GM23338 (cell line): ENCODE measurements around the gene DRAM2.

Source experiments
- CREB1 ChIP-seq: fragments of 250-450 bp; sonication (Bioruptor Pico); IDR thresholded peaks from 2 replicates; pipeline ENCODE4 v1.5.0; 2020; ENCODE audit warnings: low read depth, mild to moderate bottlenecking, moderate library complexity
- EZH2 ChIP-seq: fragments of 200-600 bp; sonication (generic); IDR thresholded peaks from one replicate; pipeline ENCODE4 v1.8.0; 2017; ENCODE audit warnings: antibody characterized with exemption, mild to moderate bottlenecking, low read depth; ENCODE audit not compliant: unreplicated experiment
- EZH2phosphoT487 ChIP-seq: fragments of 200-600 bp; sonication (generic); IDR thresholded peaks from one replicate; pipeline ENCODE4 v1.8.1; 2018; ENCODE audit warnings: antibody characterized with exemption; ENCODE audit not compliant: unreplicated experiment
- JUNB ChIP-seq: IDR thresholded peaks from one replicate; pipeline ENCODE4 v1.6.1; 2016; ENCODE audit warnings: antibody characterized with exemption; ENCODE audit not compliant: unreplicated experiment
- POLR2AphosphoS5 ChIP-seq: IDR thresholded peaks from 2 replicates; pipeline ENCODE4 v1.6.1; 2016; ENCODE audit warnings: antibody characterized with exemption, low read depth
- STAT1 ChIP-seq: IDR thresholded peaks from one replicate; pipeline ENCODE4 v1.6.1; 2016; ENCODE audit warnings: antibody characterized with exemption; ENCODE audit not compliant: unreplicated experiment
- TF ChIP-seq, protein P1 (sequence below), 2 experiments: fragments of 200-600 bp in 1 of 2; sonication (generic) in 1 of 2; conservative IDR thresholded peaks; 2 replicates each; pipeline versions ENCODE4 v1.5.1 to v1.6.1; 2016 to 2017; ENCODE audit warnings: antibody characterized with exemption in 2 of 2, low read depth in 2 of 2, mild to moderate bottlenecking in 2 of 2, moderate library complexity in 1 of 2
- TF ChIP-seq, protein P2 (sequence below): IDR thresholded peaks from one replicate; pipeline ENCODE4 v1.6.1; 2018; ENCODE audit warnings: antibody characterized with exemption; ENCODE audit not compliant: unreplicated experiment
- TF ChIP-seq, protein P3 (sequence below): fragments of 250-450 bp; sonication (Bioruptor Pico); IDR thresholded peaks from 2 replicates; pipeline ENCODE4 v1.5.0; 2020; ENCODE audit warnings: mild to moderate bottlenecking, moderate library complexity

DNA sequence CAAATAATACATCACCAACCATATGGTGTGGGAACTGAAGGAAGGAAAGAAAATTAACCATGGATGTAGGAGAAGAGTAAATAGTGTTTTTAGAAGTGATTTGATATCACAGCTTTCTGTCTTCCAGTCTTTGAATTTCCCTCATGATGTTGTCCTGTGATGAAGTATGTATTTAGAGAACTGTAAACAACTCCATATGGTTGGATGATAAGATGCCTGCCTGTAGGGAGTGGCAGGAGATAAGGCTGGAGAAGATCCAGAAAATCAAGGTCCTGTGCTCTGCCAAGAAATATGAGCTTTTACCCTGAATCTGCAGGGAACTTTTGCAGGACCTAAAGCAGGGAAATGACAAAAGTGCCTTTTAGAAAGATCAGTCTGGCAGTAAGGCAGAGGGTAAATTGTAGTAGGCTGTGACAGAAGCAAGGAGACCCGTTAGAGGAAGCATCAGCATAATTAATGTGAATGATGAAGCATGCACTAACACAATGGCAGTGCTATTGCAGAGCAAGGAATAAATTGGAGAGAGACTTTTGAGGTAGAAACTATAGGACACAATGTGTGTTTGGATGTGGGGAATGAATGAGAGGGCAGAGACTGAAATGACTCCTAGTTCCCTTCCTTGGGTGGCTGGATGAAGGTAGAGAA is 22.1 kb upstream of the DRAM2 start:
- TF ChIP-seq EZH2 (no peak), EZH2phosphoT487 (no peak), POLR2AphosphoS5 (no peak), CREB1 (CRISPR knock-in tag) (no peak), JUNB (no peak), STAT1 (no peak)
- TF ChIP-seq, protein P1, sequence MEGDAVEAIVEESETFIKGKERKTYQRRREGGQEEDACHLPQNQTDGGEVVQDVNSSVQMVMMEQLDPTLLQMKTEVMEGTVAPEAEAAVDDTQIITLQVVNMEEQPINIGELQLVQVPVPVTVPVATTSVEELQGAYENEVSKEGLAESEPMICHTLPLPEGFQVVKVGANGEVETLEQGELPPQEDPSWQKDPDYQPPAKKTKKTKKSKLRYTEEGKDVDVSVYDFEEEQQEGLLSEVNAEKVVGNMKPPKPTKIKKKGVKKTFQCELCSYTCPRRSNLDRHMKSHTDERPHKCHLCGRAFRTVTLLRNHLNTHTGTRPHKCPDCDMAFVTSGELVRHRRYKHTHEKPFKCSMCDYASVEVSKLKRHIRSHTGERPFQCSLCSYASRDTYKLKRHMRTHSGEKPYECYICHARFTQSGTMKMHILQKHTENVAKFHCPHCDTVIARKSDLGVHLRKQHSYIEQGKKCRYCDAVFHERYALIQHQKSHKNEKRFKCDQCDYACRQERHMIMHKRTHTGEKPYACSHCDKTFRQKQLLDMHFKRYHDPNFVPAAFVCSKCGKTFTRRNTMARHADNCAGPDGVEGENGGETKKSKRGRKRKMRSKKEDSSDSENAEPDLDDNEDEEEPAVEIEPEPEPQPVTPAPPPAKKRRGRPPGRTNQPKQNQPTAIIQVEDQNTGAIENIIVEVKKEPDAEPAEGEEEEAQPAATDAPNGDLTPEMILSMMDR (conservative IDR thresholded peaks at IDR 0.05; ENCODE audit: low read depth in 2 of 2): no peak
- TF ChIP-seq, protein P2, sequence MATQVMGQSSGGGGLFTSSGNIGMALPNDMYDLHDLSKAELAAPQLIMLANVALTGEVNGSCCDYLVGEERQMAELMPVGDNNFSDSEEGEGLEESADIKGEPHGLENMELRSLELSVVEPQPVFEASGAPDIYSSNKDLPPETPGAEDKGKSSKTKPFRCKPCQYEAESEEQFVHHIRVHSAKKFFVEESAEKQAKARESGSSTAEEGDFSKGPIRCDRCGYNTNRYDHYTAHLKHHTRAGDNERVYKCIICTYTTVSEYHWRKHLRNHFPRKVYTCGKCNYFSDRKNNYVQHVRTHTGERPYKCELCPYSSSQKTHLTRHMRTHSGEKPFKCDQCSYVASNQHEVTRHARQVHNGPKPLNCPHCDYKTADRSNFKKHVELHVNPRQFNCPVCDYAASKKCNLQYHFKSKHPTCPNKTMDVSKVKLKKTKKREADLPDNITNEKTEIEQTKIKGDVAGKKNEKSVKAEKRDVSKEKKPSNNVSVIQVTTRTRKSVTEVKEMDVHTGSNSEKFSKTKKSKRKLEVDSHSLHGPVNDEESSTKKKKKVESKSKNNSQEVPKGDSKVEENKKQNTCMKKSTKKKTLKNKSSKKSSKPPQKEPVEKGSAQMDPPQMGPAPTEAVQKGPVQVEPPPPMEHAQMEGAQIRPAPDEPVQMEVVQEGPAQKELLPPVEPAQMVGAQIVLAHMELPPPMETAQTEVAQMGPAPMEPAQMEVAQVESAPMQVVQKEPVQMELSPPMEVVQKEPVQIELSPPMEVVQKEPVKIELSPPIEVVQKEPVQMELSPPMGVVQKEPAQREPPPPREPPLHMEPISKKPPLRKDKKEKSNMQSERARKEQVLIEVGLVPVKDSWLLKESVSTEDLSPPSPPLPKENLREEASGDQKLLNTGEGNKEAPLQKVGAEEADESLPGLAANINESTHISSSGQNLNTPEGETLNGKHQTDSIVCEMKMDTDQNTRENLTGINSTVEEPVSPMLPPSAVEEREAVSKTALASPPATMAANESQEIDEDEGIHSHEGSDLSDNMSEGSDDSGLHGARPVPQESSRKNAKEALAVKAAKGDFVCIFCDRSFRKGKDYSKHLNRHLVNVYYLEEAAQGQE: no peak
- TF ChIP-seq, protein P3, sequence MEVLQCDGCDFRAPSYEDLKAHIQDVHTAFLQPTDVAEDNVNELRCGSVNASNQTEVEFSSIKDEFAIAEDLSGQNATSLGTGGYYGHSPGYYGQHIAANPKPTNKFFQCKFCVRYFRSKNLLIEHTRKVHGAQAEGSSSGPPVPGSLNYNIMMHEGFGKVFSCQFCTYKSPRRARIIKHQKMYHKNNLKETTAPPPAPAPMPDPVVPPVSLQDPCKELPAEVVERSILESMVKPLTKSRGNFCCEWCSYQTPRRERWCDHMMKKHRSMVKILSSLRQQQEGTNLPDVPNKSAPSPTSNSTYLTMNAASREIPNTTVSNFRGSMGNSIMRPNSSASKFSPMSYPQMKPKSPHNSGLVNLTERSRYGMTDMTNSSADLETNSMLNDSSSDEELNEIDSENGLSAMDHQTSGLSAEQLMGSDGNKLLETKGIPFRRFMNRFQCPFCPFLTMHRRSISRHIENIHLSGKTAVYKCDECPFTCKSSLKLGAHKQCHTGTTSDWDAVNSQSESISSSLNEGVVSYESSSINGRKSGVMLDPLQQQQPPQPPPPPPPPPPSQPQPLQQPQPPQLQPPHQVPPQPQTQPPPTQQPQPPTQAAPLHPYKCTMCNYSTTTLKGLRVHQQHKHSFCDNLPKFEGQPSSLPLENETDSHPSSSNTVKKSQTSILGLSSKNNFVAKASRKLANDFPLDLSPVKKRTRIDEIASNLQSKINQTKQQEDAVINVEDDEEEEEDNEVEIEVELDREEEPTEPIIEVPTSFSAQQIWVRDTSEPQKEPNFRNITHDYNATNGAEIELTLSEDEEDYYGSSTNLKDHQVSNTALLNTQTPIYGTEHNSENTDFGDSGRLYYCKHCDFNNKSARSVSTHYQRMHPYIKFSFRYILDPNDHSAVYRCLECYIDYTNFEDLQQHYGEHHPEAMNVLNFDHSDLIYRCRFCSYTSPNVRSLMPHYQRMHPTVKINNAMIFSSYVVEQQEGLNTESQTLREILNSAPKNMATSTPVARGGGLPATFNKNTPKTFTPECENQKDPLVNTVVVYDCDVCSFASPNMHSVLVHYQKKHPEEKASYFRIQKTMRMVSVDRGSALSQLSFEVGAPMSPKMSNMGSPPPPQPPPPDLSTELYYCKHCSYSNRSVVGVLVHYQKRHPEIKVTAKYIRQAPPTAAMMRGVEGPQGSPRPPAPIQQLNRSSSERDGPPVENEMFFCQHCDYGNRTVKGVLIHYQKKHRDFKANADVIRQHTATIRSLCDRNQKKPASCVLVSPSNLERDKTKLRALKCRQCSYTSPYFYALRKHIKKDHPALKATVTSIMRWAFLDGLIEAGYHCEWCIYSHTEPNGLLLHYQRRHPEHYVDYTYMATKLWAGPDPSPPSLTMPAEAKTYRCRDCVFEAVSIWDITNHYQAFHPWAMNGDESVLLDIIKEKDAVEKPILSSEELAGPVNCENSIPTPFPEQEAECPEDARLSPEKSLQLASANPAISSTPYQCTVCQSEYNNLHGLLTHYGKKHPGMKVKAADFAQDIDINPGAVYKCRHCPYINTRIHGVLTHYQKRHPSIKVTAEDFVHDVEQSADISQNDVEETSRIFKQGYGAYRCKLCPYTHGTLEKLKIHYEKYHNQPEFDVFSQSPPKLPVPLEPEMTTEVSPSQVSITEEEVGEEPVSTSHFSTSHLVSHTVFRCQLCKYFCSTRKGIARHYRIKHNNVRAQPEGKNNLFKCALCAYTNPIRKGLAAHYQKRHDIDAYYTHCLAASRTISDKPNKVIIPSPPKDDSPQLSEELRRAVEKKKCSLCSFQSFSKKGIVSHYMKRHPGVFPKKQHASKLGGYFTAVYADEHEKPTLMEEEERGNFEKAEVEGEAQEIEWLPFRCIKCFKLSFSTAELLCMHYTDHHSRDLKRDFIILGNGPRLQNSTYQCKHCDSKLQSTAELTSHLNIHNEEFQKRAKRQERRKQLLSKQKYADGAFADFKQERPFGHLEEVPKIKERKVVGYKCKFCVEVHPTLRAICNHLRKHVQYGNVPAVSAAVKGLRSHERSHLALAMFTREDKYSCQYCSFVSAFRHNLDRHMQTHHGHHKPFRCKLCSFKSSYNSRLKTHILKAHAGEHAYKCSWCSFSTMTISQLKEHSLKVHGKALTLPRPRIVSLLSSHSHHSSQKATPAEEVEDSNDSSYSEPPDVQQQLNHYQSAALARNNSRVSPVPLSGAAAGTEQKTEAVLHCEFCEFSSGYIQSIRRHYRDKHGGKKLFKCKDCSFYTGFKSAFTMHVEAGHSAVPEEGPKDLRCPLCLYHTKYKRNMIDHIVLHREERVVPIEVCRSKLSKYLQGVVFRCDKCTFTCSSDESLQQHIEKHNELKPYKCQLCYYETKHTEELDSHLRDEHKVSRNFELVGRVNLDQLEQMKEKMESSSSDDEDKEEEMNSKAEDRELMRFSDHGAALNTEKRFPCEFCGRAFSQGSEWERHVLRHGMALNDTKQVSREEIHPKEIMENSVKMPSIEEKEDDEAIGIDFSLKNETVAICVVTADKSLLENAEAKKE (CRISPR knock-in tag): no peak
